GM23248 (cell line): Measurements from ENCODE around the gene PSMG3. TPM values are rescaled to one million over a fixed set of nuclear protein-coding genes. Genes with fewer than 3 reads are reported as not detected.

Experiments
- DNase-seq: peaks from one replicate; pipeline ENCODE4 v3.0.0-alpha.2; 2015
- H2AFZ ChIP-seq: fragments of 200-600 bp; sonication (generic); 2 replicates; pipeline ENCODE4 v1.6.1; 2016; ENCODE audit warnings: antibody characterized with exemption
- H3F3A ChIP-seq: fragments of 200-600 bp; sonication (generic); 2 replicates; pipeline ENCODE4 v1.6.1; 2016; ENCODE audit warnings: mild to moderate bottlenecking, antibody characterized with exemption, mixed run types; ENCODE audit not compliant: insufficient read depth
- H3K27ac ChIP-seq: fragments of 200-600 bp; sonication (generic); 2 replicates; pipeline ENCODE4 v1.5.1; 2016; ENCODE audit warnings: mild to moderate bottlenecking
- H3K27me3 ChIP-seq: fragments of 200-600 bp; sonication (generic); replicated peaks from 2 replicates; pipeline ENCODE4 v1.6.1; 2016; ENCODE audit warnings: mild to moderate bottlenecking; ENCODE audit not compliant: insufficient read depth
- H3K36me3 ChIP-seq: fragments of 200-600 bp; sonication (generic); 2 replicates; pipeline ENCODE4 v1.6.1; 2016; ENCODE audit warnings: low read depth, mild to moderate bottlenecking
- H3K4me1 ChIP-seq: fragments of 200-600 bp; sonication (generic); 2 replicates; pipeline ENCODE4 v1.6.1; 2016; ENCODE audit warnings: mild to moderate bottlenecking; ENCODE audit not compliant: insufficient read depth
- H3K4me2 ChIP-seq: fragments of 200-600 bp; sonication (generic); one replicate; pipeline ENCODE4 v1.6.1; 2016; ENCODE audit warnings: mild to moderate bottlenecking; ENCODE audit not compliant: unreplicated experiment
- H3K4me3 ChIP-seq: fragments of 200-600 bp; sonication (generic); 2 replicates; pipeline ENCODE4 v1.5.1; 2016; ENCODE audit warnings: mild to moderate bottlenecking
- H3K79me2 ChIP-seq: fragments of 200-600 bp; sonication (generic); 2 replicates; pipeline ENCODE4 v1.6.1; 2016; ENCODE audit warnings: mild to moderate bottlenecking; ENCODE audit not compliant: insufficient read depth
- H3K9ac ChIP-seq: fragments of 200-600 bp; sonication (generic); 2 replicates; pipeline ENCODE4 v1.6.1; 2016; ENCODE audit warnings: mild to moderate bottlenecking
- H3K9me2 ChIP-seq: fragments of 200-600 bp; sonication (generic); 2 replicates; pipeline ENCODE4 v1.6.1; 2016; ENCODE audit warnings: mixed run types, mild to moderate bottlenecking, moderate library complexity; ENCODE audit not compliant: insufficient read depth
- H3K9me3 ChIP-seq: fragments of 200-600 bp; sonication (generic); one replicate; pipeline ENCODE4 v1.6.1; 2017; ENCODE audit warnings: low read depth
- H4K20me1 ChIP-seq: fragments of 200-600 bp; sonication (generic); 2 replicates; pipeline ENCODE4 v1.6.0; 2016; ENCODE audit not compliant: insufficient read depth
- EZH2 ChIP-seq: fragments of 200-600 bp; sonication (generic); IDR thresholded peaks from 2 replicates; pipeline ENCODE4 v1.6.1; 2018; ENCODE audit warnings: antibody characterized with exemption, mild to moderate bottlenecking; ENCODE audit not compliant: insufficient read depth, poor library complexity, severe bottlenecking
- EZH2phosphoT487 ChIP-seq: fragments of 200-600 bp; sonication (generic); IDR thresholded peaks from 2 replicates; pipeline ENCODE4 v1.6.1; 2018; ENCODE audit warnings: antibody characterized with exemption, moderate library complexity, mild to moderate bottlenecking, low read depth; ENCODE audit not compliant: insufficient read depth
- WGBS, 2 experiments: methylation state at CpG; one replicate each; pipeline ENCODE4 v1.1.6; 2015 to 2017; ENCODE audit warnings: low lambda C conversion rate in 2 of 2, low coverage in 1 of 2; ENCODE audit errors: missing lambda C conversion rate in 2 of 2; 5-methylcytosine and 5-hydroxymethylcytosine counted together
- in situ Hi-C: fragments of 300-500 bp; cut with MboI; formaldehyde crosslinking; loops from 2 replicates; pipeline ENCODE4 v1.15.0; 2020
- polyA plus RNA-seq: library from polyadenylated mRNA; unstranded; fragments of >200 nt; fragmentation: Nextera tagmentation; extraction: Ambion mirVana; gene quantifications from 2 replicates; pipeline ENCODE4 v1.2.1, GENCODE V29; 2016
- total RNA-seq: library from RNA; depleted of rRNA; stranded (reverse); fragments of >200 nt; shearing (Covaris generic); gene quantifications from 2 replicates; pipeline ENCODE4 v1.2.3, GENCODE V29; 2014

PSMG3 gene
- total and polyA plus RNA-seq, 2 experiments from 2014 or later: 28.3 to 58.1 TPM

DNA sequence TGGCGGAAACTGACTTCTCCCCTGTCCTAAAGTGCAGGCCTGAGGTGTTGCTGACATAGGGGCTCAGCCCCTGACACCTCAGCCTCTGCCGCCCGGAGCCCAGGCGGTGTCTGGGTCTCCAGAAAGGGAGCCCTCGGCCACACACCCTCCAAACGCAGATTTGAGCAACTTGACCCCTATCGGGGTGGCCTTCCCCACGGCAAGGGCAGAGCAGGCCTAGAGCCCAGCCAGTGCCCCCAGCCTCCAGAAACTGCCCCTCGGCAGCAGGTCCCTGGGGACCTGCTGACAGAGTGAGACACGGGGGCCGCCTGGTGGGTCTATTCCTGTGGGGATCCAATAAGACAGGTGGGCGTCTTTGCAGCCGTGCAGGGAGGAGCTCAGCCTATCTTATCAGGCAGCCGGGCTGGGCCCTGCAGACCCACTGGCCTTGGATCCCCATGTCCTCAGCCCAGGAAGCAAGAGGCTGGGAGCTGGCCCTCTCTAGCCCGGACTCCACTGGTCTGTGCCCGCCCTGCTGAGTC lies 24.9 kb downstream of the PSMG3 start:
- Histone ChIP-seq H3K36me3 (no peaks in the 10 kb centered on the region; the same call in 1 of the 2 replicates), H3K27me3 (no peaks in the 10 kb centered on the region)
- WGBS, 2 experiments: 87 to 91% methylated on average over 13 to 16 of the region's 16 CpGs

DNA sequence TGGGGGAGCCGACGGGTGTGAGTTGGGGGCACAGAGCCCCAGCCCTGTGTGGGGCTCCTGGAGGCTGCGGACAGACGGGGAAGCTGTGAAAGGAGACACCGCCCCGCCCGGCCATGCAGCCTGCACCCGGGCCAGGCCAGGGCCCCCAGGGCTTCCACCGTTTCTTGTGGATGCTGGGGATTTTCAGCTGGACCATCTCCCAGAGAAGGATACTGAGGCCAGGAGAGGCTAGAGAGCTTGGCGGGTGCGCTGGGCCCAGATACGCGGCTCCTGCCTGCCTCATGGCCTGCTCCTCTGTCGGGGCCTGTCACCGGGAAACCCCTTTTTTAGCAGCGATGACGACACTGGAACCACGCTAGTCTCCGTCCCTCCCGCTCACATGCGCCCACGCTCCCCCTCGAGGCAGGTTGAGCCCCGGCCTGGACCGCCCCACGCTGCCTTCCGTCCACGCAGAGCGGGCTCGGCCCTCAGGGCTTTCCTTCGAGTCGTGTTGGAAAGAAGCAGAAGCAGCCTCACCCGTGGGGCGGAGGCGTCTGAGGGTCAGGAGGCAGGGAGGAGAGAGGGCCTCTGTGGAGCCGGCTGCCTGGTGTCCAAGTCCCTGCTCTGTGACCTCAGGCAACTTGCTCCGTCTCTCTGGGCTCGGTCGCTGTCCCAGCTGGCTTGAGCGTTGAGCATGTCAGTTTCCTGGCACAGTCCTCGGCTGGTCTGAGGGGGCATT lies 25.5 kb downstream of the PSMG3 start:
- in situ Hi-C loops: no loop called here
- WGBS, 2 experiments: 79 to 82% methylated on average over 39 to 41 of the region's 41 CpGs

More for the DNA sequence above, 24.9 kb downstream of the PSMG3 start:
- Histone ChIP-seq H3K4me2 (no peak overlapping the region), H3K27ac (no peak overlapping the region), H4K20me1 (no peaks in the 10 kb centered on the region), H2AFZ (no peak overlapping the region), H3K9ac (no peak overlapping the region), H3K4me3 (no peak overlapping the region), H3K4me1 (no peaks in the 10 kb centered on the region), H3K9me2 (no peaks in the 10 kb centered on the region), H3K79me2 (peaks cover under 1% of the 10 kb centered on the region; the same call in 1 of the 2 replicates), H3F3A (peaks cover 3% of the 10 kb centered on the region; the same call in 1 of the 2 replicates), H3K9me3 (no peaks in the 10 kb centered on the region)
- TF ChIP-seq EZH2phosphoT487 (no peak), EZH2 (no peak)
- in situ Hi-C loops: no loop called here
- DNase-seq: no peak

DNA sequence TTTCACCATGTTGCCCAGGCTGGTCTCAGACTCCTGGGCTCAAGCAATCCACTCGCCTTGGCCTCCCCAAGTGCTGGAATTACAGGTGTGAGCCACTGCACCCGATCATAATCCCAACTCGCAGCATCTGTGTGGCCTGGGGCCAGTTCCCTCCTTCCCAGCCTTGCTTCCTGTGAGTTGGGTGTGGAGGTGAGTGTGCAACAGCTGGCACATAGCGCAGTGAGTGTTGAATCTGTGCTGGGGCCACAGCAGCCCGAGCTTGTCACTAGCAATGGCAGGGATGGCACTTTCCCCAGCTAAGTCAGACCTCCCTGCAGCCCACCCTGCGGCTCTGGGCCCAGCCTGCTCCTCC lies 26.0 kb downstream of the PSMG3 start:
- peaks cover 4% of the 10 kb centered on the region; the same call in 1 of the 2 replicates for H3K4me1 ChIP-seq
- H3K9ac ChIP-seq: no peak overlapping the region
- no peak overlapping the region for H3K4me2 ChIP-seq
- H3K27ac ChIP-seq: no peak overlapping the region
- no peak for DNase-seq
- no peaks in the 10 kb centered on the region for H3K9me3 ChIP-seq
- no peak overlapping the region for H2AFZ ChIP-seq
- no peaks in the 10 kb centered on the region for H3K9me2 ChIP-seq
- in situ Hi-C loops: no loop called here
- H3K36me3 ChIP-seq: no peaks in the 10 kb centered on the region; the same call in 1 of the 2 replicates
- TF ChIP-seq EZH2phosphoT487 (no peak), EZH2 (no peak)
- no peaks in the 10 kb centered on the region for H4K20me1 ChIP-seq
- peaks cover 9% of the 10 kb centered on the region for H3K79me2 ChIP-seq
- H3K4me3 ChIP-seq: no peak overlapping the region
- no peaks in the 10 kb centered on the region for H3K27me3 ChIP-seq
- WGBS, 2 experiments: 84 to 91% methylated on average over 6 of the region's 6 CpGs
- H3F3A ChIP-seq: peaks cover 3% of the 10 kb centered on the region; the same call in 1 of the 2 replicates

More for the DNA sequence above, 25.5 kb downstream of the PSMG3 start:
- no peaks in the 10 kb centered on the region for H3K9me2 ChIP-seq
- H2AFZ ChIP-seq: no peak overlapping the region
- no peak overlapping the region for H3K27ac ChIP-seq
- no peak overlapping the region for H3K4me3 ChIP-seq
- DNase-seq: no peak
- H3K4me1 ChIP-seq: no peaks in the 10 kb centered on the region
- no peak overlapping the region for H3K4me2 ChIP-seq
- no peaks in the 10 kb centered on the region for H3K9me3 ChIP-seq
- no peaks in the 10 kb centered on the region for H4K20me1 ChIP-seq
- H3K36me3 ChIP-seq: no peaks in the 10 kb centered on the region; the same call in 1 of the 2 replicates
- no peak overlapping the region for H3K9ac ChIP-seq
- H3K27me3 ChIP-seq: no peaks in the 10 kb centered on the region
- peaks cover 6% of the 10 kb centered on the region; the same call in 1 of the 2 replicates for H3K79me2 ChIP-seq
- TF ChIP-seq EZH2 (no peak), EZH2phosphoT487 (no peak)
- H3F3A ChIP-seq: peaks cover 3% of the 10 kb centered on the region; the same call in 1 of the 2 replicates

DNA sequence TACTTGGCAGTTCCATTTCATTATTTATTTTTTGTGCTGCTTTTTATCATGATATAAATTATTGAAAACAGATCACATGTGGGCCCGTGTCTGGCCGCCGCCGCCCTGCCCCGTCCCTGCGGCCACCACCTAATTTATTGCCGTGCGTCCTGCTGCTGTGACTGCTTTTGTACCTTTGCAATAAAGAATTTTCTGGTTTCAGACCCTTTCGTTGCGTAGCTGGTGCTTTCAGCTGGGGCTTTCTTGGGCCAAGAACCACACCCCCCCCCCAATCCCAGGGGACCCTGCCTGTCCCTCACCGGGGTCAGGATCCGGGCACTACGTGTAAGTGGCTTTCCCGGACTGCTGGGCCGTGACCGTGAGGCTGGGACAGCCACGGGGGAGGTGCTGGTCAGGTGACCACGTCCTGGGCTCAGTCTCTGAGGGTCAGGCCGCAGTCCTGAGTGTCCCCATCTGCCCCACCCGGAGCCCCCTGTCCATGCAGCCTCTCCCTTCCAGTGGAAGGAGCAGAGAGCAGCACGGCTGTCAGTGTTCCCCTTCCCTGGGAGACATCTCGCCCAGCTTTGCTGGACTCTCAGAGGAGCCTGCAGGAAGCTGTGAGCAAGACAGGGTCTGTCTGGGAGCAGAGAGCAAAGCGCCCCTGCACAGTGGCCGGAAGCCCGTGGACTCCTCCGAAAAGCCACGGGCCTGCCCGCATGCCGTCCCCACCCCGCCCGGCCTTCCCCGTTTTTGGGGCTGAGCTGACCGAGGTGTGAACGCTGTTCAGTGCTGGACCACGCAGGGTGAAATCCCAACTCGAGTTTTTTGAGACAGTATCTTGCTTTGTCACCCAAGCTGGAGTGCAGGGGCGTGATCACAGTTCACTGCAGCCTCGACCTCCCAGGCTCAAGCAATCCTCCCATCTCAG lies 26.7 kb downstream of the PSMG3 start:
- 89 to 90% methylated on average over 33 to 38 of the region's 38 CpGs for WGBS, 2 experiments
- Histone ChIP-seq H3K9ac (no peak overlapping the region), H3K79me2 (peaks cover 16% of the 10 kb centered on the region), H3K4me3 (no peak overlapping the region), H4K20me1 (no peaks in the 10 kb centered on the region), H3K27ac (no peak overlapping the region), H3K4me1 (peaks cover 5% of the 10 kb centered on the region; the same call in 1 of the 2 replicates), H3K27me3 (no peaks in the 10 kb centered on the region), H3K36me3 (no peaks in the 10 kb centered on the region; the same call in 1 of the 2 replicates), H3K9me2 (no peaks in the 10 kb centered on the region), H2AFZ (no peak overlapping the region), H3K9me3 (no peaks in the 10 kb centered on the region), H3F3A (peaks cover 3% of the 10 kb centered on the region; the same call in 1 of the 2 replicates), H3K4me2 (no peak overlapping the region)
- no peak for TF ChIP-seq EZH2
- TF ChIP-seq EZH2phosphoT487: no peak
- DNase-seq: no peak
- in situ Hi-C loops: no loop called here
